OCI-LY7 (cell line): ENCODE measurements around the gene NAPA.

Experiments used
- EZH2phosphoT487 ChIP-seq: fragments of 200-600 bp; sonication (generic); IDR thresholded peaks from 2 replicates; pipeline ENCODE4 v1.6.1; 2018; ENCODE audit warnings: low read depth, borderline replicate concordance, mild to moderate bottlenecking, mixed run types, antibody characterized with exemption, low read length, moderate library complexity, mixed read lengths
- TF ChIP-seq, protein P1 (sequence below): fragments of 200-600 bp; sonication (generic); conservative IDR thresholded peaks from 2 replicates; pipeline ENCODE4 v1.5.1; 2014; ENCODE audit warnings: mild to moderate bottlenecking, antibody characterized with exemption, low read length, moderate library complexity, mixed read lengths

DNA sequence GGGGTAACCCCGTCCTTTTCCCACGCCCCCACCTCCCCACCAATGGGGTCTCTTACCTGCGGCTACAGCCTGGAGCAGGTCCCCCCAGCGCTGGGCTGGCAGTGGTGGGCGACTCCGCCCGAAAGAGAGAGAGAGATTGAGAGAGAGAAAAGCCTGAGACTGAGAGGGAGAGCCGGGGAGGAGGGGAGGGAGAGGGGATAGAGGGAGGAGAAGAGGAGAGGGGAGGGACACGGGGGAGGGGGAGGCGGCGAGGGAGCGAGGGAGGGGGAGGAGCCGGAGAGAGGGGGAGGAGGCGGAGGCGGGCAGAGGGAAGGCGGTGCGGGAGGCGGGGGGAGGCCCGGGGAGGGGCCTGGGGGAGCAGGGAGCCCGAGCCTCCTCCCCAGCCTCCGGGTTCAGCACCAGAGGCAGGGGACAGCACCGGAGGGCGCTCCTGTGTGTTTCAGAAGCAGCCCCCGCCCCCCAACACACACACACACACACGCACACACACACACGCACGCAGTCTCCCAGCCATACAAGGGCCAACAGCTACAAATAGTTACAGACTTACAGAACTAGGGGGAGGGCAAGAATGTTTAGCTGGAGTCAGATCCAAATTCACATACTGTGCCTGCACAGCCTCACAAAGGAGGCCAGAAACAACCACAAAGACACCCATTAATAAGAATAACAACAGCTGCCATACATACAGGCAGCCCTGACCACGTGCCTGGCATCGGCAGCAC, 43.0 kb downstream of the NAPA start, which contains the start of gene SLC8A2:
- TF ChIP-seq, protein P1, sequence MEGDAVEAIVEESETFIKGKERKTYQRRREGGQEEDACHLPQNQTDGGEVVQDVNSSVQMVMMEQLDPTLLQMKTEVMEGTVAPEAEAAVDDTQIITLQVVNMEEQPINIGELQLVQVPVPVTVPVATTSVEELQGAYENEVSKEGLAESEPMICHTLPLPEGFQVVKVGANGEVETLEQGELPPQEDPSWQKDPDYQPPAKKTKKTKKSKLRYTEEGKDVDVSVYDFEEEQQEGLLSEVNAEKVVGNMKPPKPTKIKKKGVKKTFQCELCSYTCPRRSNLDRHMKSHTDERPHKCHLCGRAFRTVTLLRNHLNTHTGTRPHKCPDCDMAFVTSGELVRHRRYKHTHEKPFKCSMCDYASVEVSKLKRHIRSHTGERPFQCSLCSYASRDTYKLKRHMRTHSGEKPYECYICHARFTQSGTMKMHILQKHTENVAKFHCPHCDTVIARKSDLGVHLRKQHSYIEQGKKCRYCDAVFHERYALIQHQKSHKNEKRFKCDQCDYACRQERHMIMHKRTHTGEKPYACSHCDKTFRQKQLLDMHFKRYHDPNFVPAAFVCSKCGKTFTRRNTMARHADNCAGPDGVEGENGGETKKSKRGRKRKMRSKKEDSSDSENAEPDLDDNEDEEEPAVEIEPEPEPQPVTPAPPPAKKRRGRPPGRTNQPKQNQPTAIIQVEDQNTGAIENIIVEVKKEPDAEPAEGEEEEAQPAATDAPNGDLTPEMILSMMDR = no peak
- no peak for TF ChIP-seq EZH2phosphoT487
